Mesenteric fat pad (tissue), 1 donor: ENCODE measurements around the gene SYNE4. TPM values are rescaled to one million over a fixed set of nuclear protein-coding genes. Genes with fewer than 3 reads are reported as not detected.
"Not testable (repeated sequence)": the region's sequence is repeated elsewhere in the genome, so short reads cannot be mapped to it uniquely, and the experiment has no call there.

ENCODE experiments used
- DNase-seq: peaks from one replicate; pipeline ENCODE4 v3.0.0-alpha.2; 2020; ENCODE audit warnings: low spot score
- total RNA-seq: library from RNA; stranded (reverse); fragmentation: NEBNext Ultra II Directional; extraction: Animal tissue kit (Norgen Biotek cat#: 25700); gene quantifications from one replicate; pipeline ENCODE4 v1.2.1, GENCODE V29; 2021
- donor health status: DM: yes; HTN: yes; CAD: no.

Gene SYNE4
- total RNA-seq, 1 donor from 2014 or later, result not detected

GRCh38 chr19:35990771-35991730, 17.6 kb downstream of the SYNE4 start:
- no peak for DNase-seq

- no peak for DNase-seq
These were observed 18.5 kb downstream of the SYNE4 start for GRCh38 chr19:35990156-35990555.

- DNase-seq, result no peak
These were observed 19.8 kb downstream of the SYNE4 start for GRCh38 chr19:35988824-35989223.

GRCh38 chr19:35987571-35987896, 21.1 kb downstream of the SYNE4 start:
- no peak for DNase-seq

GRCh38 chr19:35986664-35987570, 21.7 kb downstream of the SYNE4 start:
- DNase-seq, result no peak

- no peak for DNase-seq
These were observed 22.5 kb downstream of the SYNE4 start for GRCh38 chr19:35986111-35986510.

GRCh38 chr19:35983177-35983576, 25.4 kb downstream of the SYNE4 start:
- no peak for DNase-seq

GRCh38 chr19:35980997-35981396, 27.6 kb downstream of the SYNE4 start:
- not testable (repeated sequence) for DNase-seq

- DNase-seq, result no peak
These were observed 29.7 kb downstream of the SYNE4 start for GRCh38 chr19:35978832-35979365.

GRCh38 chr19:35978271-35978670, 30.3 kb downstream of the SYNE4 start:
- no peak for DNase-seq

GRCh38 chr19:35977446-35978222, 31.0 kb downstream of the SYNE4 start:
- DNase-seq, result no peak

GRCh38 chr19:35975608-35976214, 32.9 kb downstream of the SYNE4 start:
- no peak for DNase-seq

- no peak for DNase-seq
These were observed 35.1 kb downstream of the SYNE4 start for GRCh38 chr19:35973487-35973886.

GRCh38 chr19:35966771-35967170, 41.8 kb downstream of the SYNE4 start:
- no peak for DNase-seq

- DNase-seq, result no peak
These were observed 45.1 kb downstream of the SYNE4 start for GRCh38 chr19:35963514-35963913.

- no peak for DNase-seq
These were observed 48.1 kb downstream of the SYNE4 start for GRCh38 chr19:35960432-35960972.

GRCh38 chr19:35959968-35960320, 48.7 kb downstream of the SYNE4 start:
- no peak for DNase-seq

- no peak for DNase-seq
These were observed 49.3 kb downstream of the SYNE4 start for GRCh38 chr19:35959040-35959967.

GRCh38 chr19:35958660-35959039, 50.0 kb downstream of the SYNE4 start:
- no peak for DNase-seq
